ENCODE results near the gene SIRPG.

DNA sequence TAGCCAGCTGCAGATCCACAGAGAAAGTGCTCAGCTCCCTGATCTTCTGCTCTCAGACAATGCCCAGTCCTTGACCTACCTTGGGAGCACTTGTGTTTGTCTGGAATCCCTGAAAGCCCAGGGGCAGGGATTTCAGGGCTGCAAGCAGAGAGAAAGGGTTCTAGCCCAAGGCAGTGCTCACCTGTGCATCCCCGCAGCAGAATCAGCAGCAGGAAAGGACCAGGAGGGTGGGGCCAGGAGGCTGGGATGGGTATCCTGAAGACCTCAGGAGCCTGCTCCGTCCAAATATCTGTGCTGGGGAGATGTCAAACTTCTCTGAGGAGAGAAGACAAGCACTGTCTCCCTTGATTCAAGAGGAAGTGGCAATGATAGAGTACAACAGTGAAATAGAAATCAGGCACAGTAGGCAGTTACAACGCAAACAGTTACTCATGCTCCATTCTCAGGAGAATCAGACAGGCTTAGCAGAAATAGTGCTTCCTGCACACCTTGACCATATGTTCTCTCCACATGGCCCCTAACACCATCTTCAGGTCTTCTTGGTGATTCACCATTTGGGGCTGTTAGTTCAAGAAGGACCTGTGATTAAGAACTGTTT lies 28.7 kb upstream of the SIRPG start:
- TF ChIP-seq, protein P1, sequence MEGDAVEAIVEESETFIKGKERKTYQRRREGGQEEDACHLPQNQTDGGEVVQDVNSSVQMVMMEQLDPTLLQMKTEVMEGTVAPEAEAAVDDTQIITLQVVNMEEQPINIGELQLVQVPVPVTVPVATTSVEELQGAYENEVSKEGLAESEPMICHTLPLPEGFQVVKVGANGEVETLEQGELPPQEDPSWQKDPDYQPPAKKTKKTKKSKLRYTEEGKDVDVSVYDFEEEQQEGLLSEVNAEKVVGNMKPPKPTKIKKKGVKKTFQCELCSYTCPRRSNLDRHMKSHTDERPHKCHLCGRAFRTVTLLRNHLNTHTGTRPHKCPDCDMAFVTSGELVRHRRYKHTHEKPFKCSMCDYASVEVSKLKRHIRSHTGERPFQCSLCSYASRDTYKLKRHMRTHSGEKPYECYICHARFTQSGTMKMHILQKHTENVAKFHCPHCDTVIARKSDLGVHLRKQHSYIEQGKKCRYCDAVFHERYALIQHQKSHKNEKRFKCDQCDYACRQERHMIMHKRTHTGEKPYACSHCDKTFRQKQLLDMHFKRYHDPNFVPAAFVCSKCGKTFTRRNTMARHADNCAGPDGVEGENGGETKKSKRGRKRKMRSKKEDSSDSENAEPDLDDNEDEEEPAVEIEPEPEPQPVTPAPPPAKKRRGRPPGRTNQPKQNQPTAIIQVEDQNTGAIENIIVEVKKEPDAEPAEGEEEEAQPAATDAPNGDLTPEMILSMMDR (IDR thresholded peaks at IDR 0.05): no peak
- TF ChIP-seq POLR2AphosphoS5 (IDR thresholded peaks at IDR 0.05): no peak
- TF ChIP-seq POLR2A (IDR thresholded peaks at IDR 0.05): no peak

Measured in prostate gland (tissue), 2 donors.